NT2/D1 (cell line): Measurements from ENCODE around the gene ADGRL3.

Experiments
- DNase-seq: peaks from one replicate; pipeline ENCODE4 v3.0.0-alpha.2; 2011; ENCODE audit warnings: low read depth, low spot score
- H3K27me3 ChIP-seq: 2 replicates; pipeline ENCODE4 v1.6.0; 2011; ENCODE audit warnings: mild to moderate bottlenecking; ENCODE audit not compliant: insufficient read length, insufficient read depth
- H3K36me3 ChIP-seq: 2 replicates; pipeline ENCODE4 v1.6.1; 2011; ENCODE audit warnings: mild to moderate bottlenecking, low read length, mixed read lengths; ENCODE audit not compliant: insufficient read depth, insufficient read length
- H3K4me1 ChIP-seq: 2 replicates; pipeline ENCODE4 v1.5.1; 2011; ENCODE audit not compliant: insufficient read depth, insufficient read length
- H3K4me3 ChIP-seq: 2 replicates; pipeline ENCODE4 v1.5.1; 2011; ENCODE audit warnings: low read depth; ENCODE audit not compliant: insufficient read length
- H3K9ac ChIP-seq: 2 replicates; pipeline ENCODE4 v1.6.0; 2011; ENCODE audit warnings: low read depth; ENCODE audit not compliant: insufficient read length
- H3K9me3 ChIP-seq: 2 replicates; pipeline ENCODE4 v1.5.1; 2011; ENCODE audit warnings: mild to moderate bottlenecking, low read length; ENCODE audit not compliant: insufficient read depth
- SUZ12 ChIP-seq: IDR thresholded peaks from 2 replicates; pipeline ENCODE4 v1.6.1; 2011; ENCODE audit not compliant: insufficient read length, insufficient read depth; ENCODE audit errors: extremely low read depth
- YY1 ChIP-seq: IDR thresholded peaks from 2 replicates; pipeline ENCODE4 v1.6.1; 2011; ENCODE audit not compliant: insufficient read length, insufficient read depth
- ZNF274 ChIP-seq: IDR thresholded peaks from 2 replicates; pipeline ENCODE4 v1.6.1; 2011; ENCODE audit warnings: mild to moderate bottlenecking, low read depth, low read length

ADGRL3 gene

GRCh38 chr4:61714387-61714911 is 514.3 kb downstream of the ADGRL3 start:
- no peak for TF ChIP-seq YY1
- TF ChIP-seq SUZ12 = no peak
- TF ChIP-seq ZNF274 = no peak
- Histone ChIP-seq H3K4me1 (no peaks in the 10 kb centered on the region), H3K27me3 (no peaks in the 10 kb centered on the region), H3K4me3 (no peak overlapping the region), H3K9ac (no peak overlapping the region), H3K36me3 (no peaks in the 10 kb centered on the region), H3K9me3 (no peaks in the 10 kb centered on the region)
- DNase-seq = no peak

GRCh38 chr4:61716426-61716825 is 516.3 kb downstream of the ADGRL3 start:
- no peaks in the 10 kb centered on the region for H3K36me3 ChIP-seq
- no peak overlapping the region for H3K4me3 ChIP-seq
- H3K9me3 ChIP-seq = no peaks in the 10 kb centered on the region
- H3K9ac ChIP-seq = no peak overlapping the region
- no peaks in the 10 kb centered on the region for H3K27me3 ChIP-seq
- TF ChIP-seq SUZ12 (no peak), YY1 (no peak), ZNF274 (no peak)
- no peak for DNase-seq
- H3K4me1 ChIP-seq = no peaks in the 10 kb centered on the region

GRCh38 chr4:61723492-61723891 is 523.4 kb downstream of the ADGRL3 start:
- Histone ChIP-seq H3K27me3 (no peaks in the 10 kb centered on the region), H3K4me1 (no peaks in the 10 kb centered on the region), H3K4me3 (no peak overlapping the region), H3K9me3 (no peaks in the 10 kb centered on the region; the same call in 1 of the 2 replicates), H3K36me3 (no peaks in the 10 kb centered on the region), H3K9ac (no peak overlapping the region)
- DNase-seq = no peak
- TF ChIP-seq ZNF274 (no peak), YY1 (no peak), SUZ12 (no peak)

GRCh38 chr4:61727286-61727685 is 527.2 kb downstream of the ADGRL3 start:
- H3K9me3 ChIP-seq = no peaks in the 10 kb centered on the region; the same call in 1 of the 2 replicates
- no peaks in the 10 kb centered on the region for H3K36me3 ChIP-seq
- H3K9ac ChIP-seq = no peak overlapping the region
- H3K4me3 ChIP-seq = no peak overlapping the region
- TF ChIP-seq ZNF274 = no peak
- TF ChIP-seq SUZ12 = no peak
- TF ChIP-seq YY1 = no peak
- no peaks in the 10 kb centered on the region for H3K4me1 ChIP-seq
- H3K27me3 ChIP-seq = no peaks in the 10 kb centered on the region
- DNase-seq = no peak

GRCh38 chr4:61734409-61734808 is 534.3 kb downstream of the ADGRL3 start:
- no peaks in the 10 kb centered on the region for H3K4me1 ChIP-seq
- DNase-seq = no peak
- H3K27me3 ChIP-seq = no peaks in the 10 kb centered on the region
- H3K36me3 ChIP-seq = no peaks in the 10 kb centered on the region
- H3K4me3 ChIP-seq = no peak overlapping the region
- no peak overlapping the region for H3K9ac ChIP-seq
- no peaks in the 10 kb centered on the region; the same call in 1 of the 2 replicates for H3K9me3 ChIP-seq
- no peak for TF ChIP-seq SUZ12
- TF ChIP-seq YY1 = no peak
- no peak for TF ChIP-seq ZNF274

GRCh38 chr4:61739887-61740286 is 539.8 kb downstream of the ADGRL3 start:
- Histone ChIP-seq H3K4me3 (no peak overlapping the region), H3K9ac (no peak overlapping the region), H3K4me1 (no peaks in the 10 kb centered on the region), H3K27me3 (no peaks in the 10 kb centered on the region), H3K36me3 (no peaks in the 10 kb centered on the region), H3K9me3 (peaks cover 14% of the 10 kb centered on the region; the same call in 1 of the 2 replicates)
- no peak for DNase-seq
- TF ChIP-seq YY1 (no peak), ZNF274 (no peak), SUZ12 (no peak)

- no peak overlapping the region for H3K4me3 ChIP-seq
- H3K36me3 ChIP-seq = no peaks in the 10 kb centered on the region
- no peak overlapping the region for H3K9ac ChIP-seq
- DNase-seq = no peak
- peaks cover 14% of the 10 kb centered on the region; the same call in 1 of the 2 replicates for H3K9me3 ChIP-seq
- H3K27me3 ChIP-seq = no peaks in the 10 kb centered on the region
- H3K4me1 ChIP-seq = no peaks in the 10 kb centered on the region
- TF ChIP-seq YY1 (no peak), SUZ12 (no peak), ZNF274 (no peak)
Measured at GRCh38 chr4:61740886-61741285, 540.8 kb downstream of the ADGRL3 start.
